CD4-positive, alpha-beta T cell treated with Interleukin-15 for 4 hours (primary cell): ENCODE data around the gene SIGLEC15.
"Not testable (repeated sequence)": the region's sequence is repeated elsewhere in the genome, so short reads cannot be mapped to it uniquely, and the experiment has no call there.

Experiments
- DNase-seq: peaks from one replicate; pipeline ENCODE4 v3.0.0-alpha.2; 2020; ENCODE audit warnings: low spot score

The SIGLEC15 gene

GRCh38 chr18:45825258-45826044, at the start of gene SIGLEC15:
TSS of gene SIGLEC15 (plus strand) at chr18:45825675. CDS start at chr18:45825729, 54 bp downstream.
- DNase-seq: no peak

GRCh38 chr18:45775743-45776142, 49.7 kb upstream of the SIGLEC15 start:
- no peak for DNase-seq

GRCh38 chr18:45777393-45777792, 48.1 kb upstream of the SIGLEC15 start:
- no peak for DNase-seq

- DNase-seq: no peak
These were observed 44.9 kb upstream of the SIGLEC15 start for GRCh38 chr18:45780568-45780967.

GRCh38 chr18:45782662-45783061, 42.8 kb upstream of the SIGLEC15 start:
- no peak for DNase-seq

GRCh38 chr18:45783097-45784075, 42.1 kb upstream of the SIGLEC15 start:
- no peak for DNase-seq

- DNase-seq: no peak
These were observed 40.3 kb upstream of the SIGLEC15 start for GRCh38 chr18:45785134-45785533.

- DNase-seq: no peak
These were observed 38.5 kb upstream of the SIGLEC15 start for GRCh38 chr18:45786941-45787340.

GRCh38 chr18:45787346-45787745, 38.1 kb upstream of the SIGLEC15 start:
- DNase-seq: no peak

- no peak for DNase-seq
These were observed 36.6 kb upstream of the SIGLEC15 start for GRCh38 chr18:45788861-45789260.

GRCh38 chr18:45792506-45793263, 32.8 kb upstream of the SIGLEC15 start:
- no peak for DNase-seq

GRCh38 chr18:45793264-45793965, 32.1 kb upstream of the SIGLEC15 start:
- DNase-seq: no peak

- no peak for DNase-seq
These were observed 24.0 kb upstream of the SIGLEC15 start for GRCh38 chr18:45801416-45802004.

- DNase-seq: no peak
These were observed 22.5 kb upstream of the SIGLEC15 start for GRCh38 chr18:45802814-45803492.

- DNase-seq: no peak
These were observed 19.9 kb upstream of the SIGLEC15 start for GRCh38 chr18:45805551-45805950.

- no peak for DNase-seq
These were observed 19.2 kb upstream of the SIGLEC15 start for GRCh38 chr18:45806226-45806625.

GRCh38 chr18:45807144-45807543, 18.3 kb upstream of the SIGLEC15 start:
- peak; percentile 10 for DNase-seq

GRCh38 chr18:45814733-45815132, 10.7 kb upstream of the SIGLEC15 start:
- DNase-seq: not testable (repeated sequence)

GRCh38 chr18:45817543-45817942, 7.9 kb upstream of the SIGLEC15 start:
- no peak for DNase-seq

GRCh38 chr18:45818765-45819164, 6.7 kb upstream of the SIGLEC15 start:
- DNase-seq: not testable (repeated sequence)
